Nephron progenitor cell (in vitro differentiated cells): Measurements from ENCODE around the gene RALY.

Experiments
- DNase-seq: peaks from one replicate; pipeline ENCODE4 v3.0.0; 2021
- H3K27ac Mint-ChIP-seq: 2 replicates; pipeline ENCODE4 v1.8.0; 2021; ENCODE audit warnings: mild to moderate bottlenecking, moderate library complexity, mixed read lengths
- H3K27me3 Mint-ChIP-seq: 2 replicates; pipeline ENCODE4 v1.8.0; 2021; ENCODE audit warnings: mild to moderate bottlenecking, low read depth, mixed read lengths; ENCODE audit not compliant: poor library complexity
- H3K36me3 Mint-ChIP-seq: 2 replicates; pipeline ENCODE4 v1.8.0; 2021; ENCODE audit warnings: low read depth, mixed read lengths
- H3K4me1 Mint-ChIP-seq: 2 replicates; pipeline ENCODE4 v1.8.0; 2021; ENCODE audit warnings: mixed read lengths
- H3K4me3 Mint-ChIP-seq: 2 replicates; pipeline ENCODE4 v1.8.0; 2021; ENCODE audit warnings: mild to moderate bottlenecking, moderate library complexity, mixed read lengths
- H3K9me3 Mint-ChIP-seq: 2 replicates; pipeline ENCODE4 v1.8.0; 2021; ENCODE audit warnings: mild to moderate bottlenecking, moderate library complexity, mixed read lengths
- TF ChIP-seq, protein P1 (sequence below): fragments of 200-600 bp; sonication (generic); IDR thresholded peaks from 2 replicates; pipeline ENCODE4 v1.5.0; 2021; ENCODE audit warnings: antibody characterized with exemption

RALY gene

DNA sequence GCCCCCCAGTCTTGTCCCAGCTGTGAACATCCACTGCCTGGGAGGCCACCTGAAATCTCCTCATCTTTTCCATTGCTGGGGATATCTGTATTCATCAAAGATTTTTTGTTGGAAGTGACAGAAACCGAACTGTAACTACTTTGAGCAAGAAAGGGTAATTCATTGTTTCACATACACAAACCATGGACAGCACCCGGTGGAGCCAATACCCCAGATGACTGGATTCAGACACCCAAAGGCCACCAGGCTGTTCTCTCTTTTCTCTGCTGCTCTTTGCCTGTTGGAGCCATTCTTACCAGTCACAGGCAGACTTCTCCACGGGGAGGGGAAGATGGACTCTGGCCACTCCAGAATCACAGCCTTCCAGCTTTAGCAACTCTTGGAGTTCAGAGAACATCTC is 11.7 kb upstream of the RALY start:
- no peak overlapping the region for H3K27ac Mint-ChIP-seq
- peaks cover 27% of the 10 kb centered on the region for H3K27me3 Mint-ChIP-seq
- no peaks in the 10 kb centered on the region for H3K36me3 Mint-ChIP-seq
- no peak overlapping the region for H3K4me3 Mint-ChIP-seq
- DNase-seq, result no peak
- TF ChIP-seq, protein P1, sequence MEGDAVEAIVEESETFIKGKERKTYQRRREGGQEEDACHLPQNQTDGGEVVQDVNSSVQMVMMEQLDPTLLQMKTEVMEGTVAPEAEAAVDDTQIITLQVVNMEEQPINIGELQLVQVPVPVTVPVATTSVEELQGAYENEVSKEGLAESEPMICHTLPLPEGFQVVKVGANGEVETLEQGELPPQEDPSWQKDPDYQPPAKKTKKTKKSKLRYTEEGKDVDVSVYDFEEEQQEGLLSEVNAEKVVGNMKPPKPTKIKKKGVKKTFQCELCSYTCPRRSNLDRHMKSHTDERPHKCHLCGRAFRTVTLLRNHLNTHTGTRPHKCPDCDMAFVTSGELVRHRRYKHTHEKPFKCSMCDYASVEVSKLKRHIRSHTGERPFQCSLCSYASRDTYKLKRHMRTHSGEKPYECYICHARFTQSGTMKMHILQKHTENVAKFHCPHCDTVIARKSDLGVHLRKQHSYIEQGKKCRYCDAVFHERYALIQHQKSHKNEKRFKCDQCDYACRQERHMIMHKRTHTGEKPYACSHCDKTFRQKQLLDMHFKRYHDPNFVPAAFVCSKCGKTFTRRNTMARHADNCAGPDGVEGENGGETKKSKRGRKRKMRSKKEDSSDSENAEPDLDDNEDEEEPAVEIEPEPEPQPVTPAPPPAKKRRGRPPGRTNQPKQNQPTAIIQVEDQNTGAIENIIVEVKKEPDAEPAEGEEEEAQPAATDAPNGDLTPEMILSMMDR, result no peak
- H3K9me3 Mint-ChIP-seq, result peaks cover 7% of the 10 kb centered on the region
- H3K4me1 Mint-ChIP-seq, result peaks cover 7% of the 10 kb centered on the region

DNA sequence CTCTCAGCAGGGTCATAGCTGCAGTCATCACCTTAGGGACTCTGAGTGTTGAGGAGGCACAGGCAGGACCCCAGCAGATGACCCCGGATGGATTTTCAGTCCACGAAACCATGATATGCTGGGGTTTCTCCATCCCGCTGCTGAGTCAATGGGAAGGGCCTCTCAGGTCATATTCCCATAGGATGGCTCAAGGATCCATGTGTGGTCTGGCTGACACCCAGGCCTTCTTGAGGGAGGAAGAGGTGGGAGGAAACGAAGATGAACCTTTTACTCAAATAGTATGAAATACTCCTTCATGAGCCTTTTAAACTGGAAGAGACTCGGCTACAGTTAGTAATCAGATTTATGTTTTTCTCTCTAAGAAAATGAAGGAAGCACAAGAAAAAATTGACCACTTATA is 10.3 kb upstream of the RALY start:
- Mint-ChIP-seq H3K4me1 (peaks cover 7% of the 10 kb centered on the region), H3K27ac (peak overlapping the region; percentile 53), H3K36me3 (no peaks in the 10 kb centered on the region), H3K9me3 (no peaks in the 10 kb centered on the region), H3K4me3 (no peak overlapping the region), H3K27me3 (peaks cover 23% of the 10 kb centered on the region)
- DNase-seq, result no peak
- TF ChIP-seq, protein P1, result no peak

DNA sequence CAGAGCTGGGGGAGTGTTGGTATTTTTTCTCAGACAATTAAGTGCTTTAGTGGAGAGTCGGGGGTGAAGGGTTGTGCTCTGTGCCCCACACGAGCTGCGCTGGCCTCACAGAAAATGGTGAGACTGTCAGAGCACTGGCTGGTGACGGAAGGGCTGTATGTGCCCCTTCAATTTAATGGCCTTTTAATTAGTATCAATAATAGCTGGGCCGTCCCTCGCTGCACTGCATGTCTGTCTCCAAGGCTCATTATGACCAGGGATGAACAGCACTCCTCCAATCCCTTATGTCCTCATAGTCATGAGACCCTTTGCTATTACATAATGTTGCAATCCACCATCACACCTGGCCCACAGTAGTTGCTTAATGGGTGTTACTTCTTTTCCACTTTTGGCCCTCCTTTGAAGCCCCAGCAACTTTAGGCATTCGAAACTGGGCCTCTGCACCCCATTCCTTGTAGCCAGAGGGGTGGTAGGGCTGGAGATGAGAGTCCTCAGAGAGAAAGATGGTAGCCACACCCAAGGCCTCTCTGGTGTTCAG is 9.5 kb upstream of the RALY start:
- no peak for DNase-seq
- H3K27me3 Mint-ChIP-seq, result peaks cover 23% of the 10 kb centered on the region
- H3K27ac Mint-ChIP-seq, result no peak overlapping the region
- H3K4me1 Mint-ChIP-seq, result peaks cover 7% of the 10 kb centered on the region
- H3K9me3 Mint-ChIP-seq, result no peaks in the 10 kb centered on the region
- H3K4me3 Mint-ChIP-seq, result no peak overlapping the region
- no peaks in the 10 kb centered on the region for H3K36me3 Mint-ChIP-seq
- TF ChIP-seq, protein P1, result no peak

DNA sequence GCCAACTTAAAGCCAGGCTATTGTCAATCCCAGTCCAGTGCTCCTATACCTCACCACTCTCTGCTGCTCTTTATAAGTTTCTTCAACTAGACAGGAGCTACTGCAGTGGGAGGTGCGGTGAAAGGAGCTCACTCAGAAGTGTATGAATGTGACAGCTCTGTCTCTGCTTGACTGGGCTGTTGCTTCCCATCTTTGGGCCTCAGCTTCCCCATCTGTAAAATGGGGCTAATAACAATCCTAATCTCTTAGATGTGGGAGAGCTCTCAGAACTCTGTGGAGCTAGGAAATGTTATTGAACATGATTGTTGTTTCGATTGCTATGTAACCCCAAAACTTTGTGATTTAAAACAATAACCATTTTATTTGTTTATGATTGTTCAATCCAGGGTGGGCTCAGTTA is 8.4 kb upstream of the RALY start:
- Mint-ChIP-seq H3K4me1 (peaks cover 12% of the 10 kb centered on the region), H3K27ac (no peak overlapping the region), H3K27me3 (peaks cover 23% of the 10 kb centered on the region), H3K9me3 (no peaks in the 10 kb centered on the region), H3K4me3 (no peak overlapping the region), H3K36me3 (no peaks in the 10 kb centered on the region)
- TF ChIP-seq, protein P1, result no peak
- DNase-seq, result no peak

DNA sequence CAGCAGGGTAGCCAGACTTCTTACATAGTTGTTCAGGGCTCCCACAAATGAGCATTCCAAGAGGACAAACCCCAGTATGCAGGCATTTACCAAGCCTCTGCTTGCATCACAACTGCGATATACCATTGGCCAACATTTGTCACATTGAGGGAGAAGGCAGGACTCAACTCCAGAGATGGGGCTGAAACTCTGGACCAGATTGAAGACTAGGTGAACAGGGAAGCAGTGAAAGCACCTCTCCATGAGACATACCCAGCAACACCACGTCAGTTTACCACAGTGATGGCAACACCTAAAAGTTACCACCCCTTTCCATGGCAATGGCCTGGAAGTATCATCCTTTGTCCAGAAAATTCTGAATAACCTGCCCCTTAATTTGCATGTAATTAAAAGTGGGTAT is 7.9 kb upstream of the RALY start:
- Mint-ChIP-seq H3K4me3 (no peak overlapping the region), H3K27ac (no peak overlapping the region), H3K36me3 (no peaks in the 10 kb centered on the region), H3K9me3 (no peaks in the 10 kb centered on the region), H3K4me1 (peaks cover 12% of the 10 kb centered on the region), H3K27me3 (peaks cover 20% of the 10 kb centered on the region)
- TF ChIP-seq, protein P1, result no peak
- no peak for DNase-seq

DNA sequence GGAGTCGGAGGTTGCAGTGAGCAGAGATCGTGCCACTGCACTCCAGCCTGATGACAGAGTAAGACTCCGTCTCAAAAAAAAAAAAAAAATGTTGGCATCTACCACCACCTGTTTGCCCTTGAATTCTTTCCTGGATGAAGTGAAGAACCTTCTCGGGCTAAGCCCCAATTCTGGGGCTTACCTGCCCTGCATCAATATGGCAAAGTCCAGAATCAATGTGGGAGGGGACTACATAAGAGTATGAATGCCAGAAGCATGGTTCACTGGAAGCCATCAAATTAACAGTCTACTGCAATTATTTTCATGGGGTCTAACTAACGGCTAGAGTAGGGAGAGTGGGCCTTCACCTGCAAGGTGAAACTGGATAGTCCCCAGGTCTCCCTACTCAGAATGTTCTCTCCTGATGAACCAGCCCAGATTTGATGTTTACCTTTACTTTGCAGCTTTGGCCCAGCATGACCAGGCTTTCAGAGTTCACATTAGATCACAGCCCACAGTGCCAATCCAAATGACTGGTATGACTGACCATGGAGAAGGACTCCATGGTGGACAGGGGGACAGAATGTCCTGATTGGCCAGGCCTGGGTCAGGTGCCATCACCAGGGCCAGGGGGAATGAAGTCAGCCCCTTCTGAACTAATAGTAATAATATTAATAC is 7.0 kb upstream of the RALY start:
- Mint-ChIP-seq H3K27ac (no peak overlapping the region), H3K4me1 (peaks cover 15% of the 10 kb centered on the region), H3K4me3 (no peak overlapping the region), H3K36me3 (no peaks in the 10 kb centered on the region), H3K9me3 (no peaks in the 10 kb centered on the region), H3K27me3 (peaks cover 15% of the 10 kb centered on the region)
- no peak for DNase-seq
- TF ChIP-seq, protein P1, result no peak
